T-helper 1 cell treated with Interleukin-12 subunit alpha and Interleukin-12 subunit beta and Interleukin-4 antibody, amounts not matched to agents 30 μg/mL and 1 μg/mL, for 36 hours (primary cell): ENCODE measurements around the gene LGALS3BP.
"Not testable (repeated sequence)": the region's sequence is repeated elsewhere in the genome, so short reads cannot be mapped to it uniquely, and the experiment has no call there.

ENCODE experiments used
- H3K27ac Mint-ChIP-seq: one replicate; pipeline ENCODE4 v1.8.0; 2021; ENCODE audit warnings: mild to moderate bottlenecking, mixed read lengths
- H3K27me3 Mint-ChIP-seq: one replicate; pipeline ENCODE4 v1.8.0; 2021; ENCODE audit warnings: low read depth, mixed read lengths
- H3K36me3 Mint-ChIP-seq: one replicate; pipeline ENCODE4 v1.8.0; 2021; ENCODE audit warnings: low read depth, mixed read lengths
- H3K4me1 Mint-ChIP-seq: one replicate; pipeline ENCODE4 v1.8.0; 2021; ENCODE audit warnings: low read depth, mixed read lengths
- H3K4me3 Mint-ChIP-seq: one replicate; pipeline ENCODE4 v1.8.0; 2021; ENCODE audit warnings: mild to moderate bottlenecking, moderate library complexity, mixed read lengths
- H3K9me3 Mint-ChIP-seq: one replicate; pipeline ENCODE4 v1.8.0; 2021; ENCODE audit warnings: mixed read lengths

Gene LGALS3BP

DNA sequence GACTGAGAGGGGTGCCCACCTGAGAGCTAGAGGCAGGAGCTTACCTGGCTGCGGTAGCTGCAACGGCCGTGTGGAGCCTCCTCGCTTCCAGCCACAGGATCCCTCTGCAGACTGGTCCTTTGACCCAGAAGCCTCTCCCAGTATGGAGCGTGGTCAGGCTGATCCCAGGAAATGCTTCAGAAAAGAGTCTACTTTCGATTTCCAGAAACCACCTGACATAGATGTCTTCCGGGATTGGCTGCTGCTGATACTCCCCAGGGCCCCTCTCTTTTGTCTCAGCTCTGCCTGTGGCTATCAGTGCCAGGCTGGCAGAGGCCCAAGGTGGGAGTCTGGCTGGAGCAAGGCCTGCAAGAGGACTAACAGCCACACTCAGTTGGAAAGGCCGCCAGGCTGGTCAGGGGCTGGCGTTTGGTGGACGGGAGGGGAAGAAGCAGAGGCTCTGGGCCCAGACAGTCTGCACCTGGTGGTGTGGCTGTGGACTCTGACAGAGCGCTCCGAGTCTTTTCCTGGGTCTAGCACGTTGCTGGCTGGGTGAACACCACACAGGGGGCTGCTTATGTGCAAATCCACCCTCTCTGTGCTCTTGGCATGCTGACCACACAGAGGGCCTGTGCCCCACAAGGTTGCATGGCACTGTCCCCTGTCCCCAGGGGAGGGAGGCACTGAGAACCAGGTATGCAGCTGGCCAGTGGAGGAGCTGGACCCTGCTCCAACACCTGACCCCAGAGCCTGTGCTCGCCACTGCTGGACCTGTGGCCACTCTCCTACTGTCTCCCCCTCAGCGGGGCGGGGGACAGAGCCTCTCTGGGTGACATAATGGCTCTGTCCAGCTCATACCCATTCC, at the start of gene LGALS3BP:
TSS of gene LGALS3BP (minus strand) at position 144 of the 844 bp plus-strand sequence. CDS start 2,732 bp downstream, outside the sequence.
- Mint-ChIP-seq H3K27me3 (no peaks in the 10 kb centered on the region), H3K36me3 (peaks cover 8% of the 10 kb centered on the region), H3K4me1 (peaks cover 15% of the 10 kb centered on the region), H3K27ac (peak within 1 kb of the TSS; percentile 68), H3K9me3 (no peaks in the 10 kb centered on the region), H3K4me3 (peak within 1 kb of the TSS; percentile 76)

GRCh38 chr17:79028496-79029326, 49.0 kb upstream of the LGALS3BP start:
- peaks cover 50% of the 10 kb centered on the region for H3K27me3 Mint-ChIP-seq
- H3K36me3 Mint-ChIP-seq, result no peaks in the 10 kb centered on the region
- no peaks in the 10 kb centered on the region for H3K9me3 Mint-ChIP-seq
- H3K4me3 Mint-ChIP-seq, result no peak overlapping the region
- peaks cover 3% of the 10 kb centered on the region for H3K4me1 Mint-ChIP-seq
- H3K27ac Mint-ChIP-seq, result no peak overlapping the region

DNA sequence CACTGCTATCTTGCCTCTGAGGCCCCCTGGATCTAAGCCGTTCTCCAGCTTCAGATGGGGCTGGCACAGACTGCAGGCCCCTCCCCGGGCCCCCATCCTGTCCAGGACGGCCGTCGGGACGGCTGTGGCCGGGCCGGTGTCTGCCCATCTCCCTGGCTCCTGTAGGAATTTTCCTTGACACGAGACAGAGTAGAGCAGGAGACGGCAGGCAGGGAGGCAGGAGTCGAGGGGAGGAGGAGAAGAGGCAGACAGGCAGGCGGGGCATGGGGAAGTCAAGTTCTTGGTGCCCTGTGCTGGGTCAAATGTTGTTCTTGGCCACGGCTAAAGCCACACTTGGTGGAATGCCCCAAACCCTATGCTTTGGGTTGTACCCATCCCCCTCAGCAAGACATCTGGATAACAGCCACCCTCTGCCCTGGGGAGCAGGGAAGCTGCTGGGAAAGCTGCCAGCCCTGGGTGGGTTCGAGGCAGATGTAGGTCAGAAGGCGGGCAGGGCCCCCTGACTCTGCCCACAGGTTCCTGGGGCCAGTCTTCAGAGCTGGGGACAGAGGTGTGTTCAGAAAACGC, 48.3 kb upstream of the LGALS3BP start:
- H3K27me3 Mint-ChIP-seq, result peaks cover 57% of the 10 kb centered on the region
- no peak overlapping the region for H3K27ac Mint-ChIP-seq
- H3K4me3 Mint-ChIP-seq, result no peak overlapping the region
- H3K4me1 Mint-ChIP-seq, result peaks cover 3% of the 10 kb centered on the region
- no peaks in the 10 kb centered on the region for H3K9me3 Mint-ChIP-seq
- H3K36me3 Mint-ChIP-seq, result no peaks in the 10 kb centered on the region

GRCh38 chr17:79027274-79027924, 47.7 kb upstream of the LGALS3BP start:
- Mint-ChIP-seq H3K27me3 (peaks cover 61% of the 10 kb centered on the region), H3K4me1 (peaks cover 3% of the 10 kb centered on the region), H3K36me3 (no peaks in the 10 kb centered on the region), H3K4me3 (no peak overlapping the region), H3K27ac (no peak overlapping the region), H3K9me3 (no peaks in the 10 kb centered on the region)

DNA sequence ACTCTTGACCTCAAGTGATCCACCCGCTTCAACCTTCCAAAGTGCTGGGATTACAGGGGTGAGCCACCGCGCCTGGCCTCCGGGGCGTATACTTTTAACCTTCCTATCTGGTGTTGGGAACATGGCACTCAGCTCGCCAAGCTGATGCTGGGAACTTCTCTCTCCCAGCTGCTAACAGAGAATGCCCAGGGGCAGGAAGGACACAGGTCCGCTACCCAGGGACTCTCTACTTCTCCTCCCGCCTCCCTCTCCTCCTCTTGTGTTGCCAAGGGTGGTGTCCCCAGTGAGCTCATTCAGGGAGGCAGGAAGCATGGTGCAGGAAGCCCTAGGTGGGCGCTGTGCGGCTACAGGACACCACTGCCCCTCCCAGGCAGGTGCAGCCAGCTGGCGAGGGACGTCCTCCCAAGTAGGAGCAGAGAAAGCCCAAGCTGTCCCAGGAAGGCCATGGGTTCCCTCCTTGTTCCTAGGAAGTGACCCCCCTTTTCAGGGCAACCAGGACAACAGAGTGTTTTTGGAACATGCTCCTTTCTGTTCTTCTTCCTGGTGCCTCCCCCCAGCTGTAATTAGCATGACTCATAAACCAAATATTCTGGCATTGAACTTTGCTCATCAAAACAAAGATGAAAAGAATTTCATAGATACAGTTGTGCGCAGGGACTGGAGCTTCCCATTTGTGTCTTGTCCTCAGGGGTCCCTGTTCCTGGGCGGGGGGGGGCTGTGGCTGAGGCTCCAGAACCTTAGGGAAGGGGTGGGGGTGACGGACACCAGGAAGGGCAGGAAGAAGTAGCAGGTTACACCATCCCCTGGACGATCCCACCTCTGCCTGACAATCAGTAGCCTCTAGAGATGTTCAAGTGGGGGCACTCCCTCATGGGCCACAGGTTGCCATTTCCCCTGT, 46.9 kb upstream of the LGALS3BP start:
- no peaks in the 10 kb centered on the region for H3K36me3 Mint-ChIP-seq
- no peaks in the 10 kb centered on the region for H3K9me3 Mint-ChIP-seq
- H3K27me3 Mint-ChIP-seq, result peaks cover 61% of the 10 kb centered on the region
- H3K4me3 Mint-ChIP-seq, result no peak overlapping the region
- peaks cover 3% of the 10 kb centered on the region for H3K4me1 Mint-ChIP-seq
- H3K27ac Mint-ChIP-seq, result no peak overlapping the region

DNA sequence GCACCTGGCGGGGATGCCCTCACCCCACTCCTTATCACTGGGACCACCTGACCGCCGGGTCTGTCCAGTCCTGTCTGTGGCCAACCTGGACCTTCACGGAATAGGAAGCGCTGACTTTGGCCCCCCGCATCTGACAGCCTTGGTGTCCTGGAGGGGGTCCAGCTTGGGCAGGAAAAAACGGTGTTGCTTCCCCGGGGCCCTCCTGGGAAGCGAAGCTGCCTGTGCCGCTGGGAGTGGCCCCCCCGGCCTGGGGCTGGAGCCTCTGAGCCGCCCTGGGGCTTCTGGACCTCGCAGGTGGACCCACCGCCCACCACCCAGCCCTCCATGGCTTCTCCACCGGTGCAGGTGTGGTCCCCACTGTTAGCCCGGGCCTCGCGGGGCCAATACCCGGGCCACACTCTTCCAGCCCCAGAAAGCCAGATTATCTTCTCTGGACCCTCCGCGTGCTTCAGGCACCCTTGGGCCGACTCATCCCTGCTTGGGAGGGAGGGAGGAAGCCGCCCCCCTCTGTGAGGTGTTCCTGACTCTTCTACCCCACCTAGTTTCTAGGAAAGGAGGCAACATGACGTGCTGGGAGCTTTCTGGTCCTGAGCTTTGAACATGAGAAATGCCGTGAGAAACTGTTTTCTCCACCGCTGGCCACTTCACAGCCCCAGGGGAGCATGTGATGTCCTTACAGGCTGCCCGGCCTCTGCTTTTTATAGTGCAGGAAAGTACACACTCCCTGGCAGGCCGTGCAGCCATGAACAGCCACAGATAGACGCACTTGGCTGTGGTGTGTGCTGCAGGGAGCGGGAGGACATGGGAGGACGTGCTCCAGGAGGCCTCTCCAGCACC, 45.4 kb upstream of the LGALS3BP start:
- Mint-ChIP-seq H3K4me1 (peaks cover 3% of the 10 kb centered on the region), H3K27ac (no peak overlapping the region), H3K27me3 (peaks cover 71% of the 10 kb centered on the region), H3K9me3 (no peaks in the 10 kb centered on the region), H3K4me3 (peak overlapping the region; percentile 31), H3K36me3 (no peaks in the 10 kb centered on the region)

- H3K9me3 Mint-ChIP-seq, result no peaks in the 10 kb centered on the region
- no peak within 1 kb of the TSS for H3K27ac Mint-ChIP-seq
These were observed 44.4 kb upstream of the LGALS3BP start, which contains the start of gene C1QTNF1 for GRCh38 chr17:79023886-79024771. Gene C1QTNF1, plus strand, starts transcription at chr17:79024169. Its CDS starts 19,800 bp downstream, at chr17:79043969.

DNA sequence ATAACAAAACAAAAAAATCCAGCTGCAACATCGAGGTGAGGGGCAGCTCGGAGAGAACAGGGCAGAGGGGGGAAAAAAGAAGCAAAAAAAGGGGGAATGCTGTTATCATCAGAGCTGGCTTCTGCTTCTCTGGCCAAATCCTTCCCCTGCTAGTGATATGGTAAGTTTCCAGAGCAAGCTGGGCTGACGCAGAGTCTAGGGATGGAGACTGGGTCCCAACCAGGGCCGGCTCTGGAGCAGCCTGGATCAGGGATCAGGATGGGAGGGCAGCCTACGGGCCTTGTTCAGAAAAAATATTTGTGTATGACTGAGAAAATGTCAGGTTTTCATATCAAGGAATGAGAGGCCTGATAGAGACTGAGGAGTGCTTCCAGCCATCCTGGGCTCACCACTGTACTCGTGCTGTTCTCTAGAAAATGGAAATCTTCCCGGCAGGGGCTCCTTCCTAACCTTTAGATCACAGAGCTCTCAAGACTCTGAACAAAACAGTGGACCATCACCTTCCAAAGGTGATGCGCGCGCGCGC, 43.5 kb upstream of the LGALS3BP start:
- peaks cover 3% of the 10 kb centered on the region for H3K4me1 Mint-ChIP-seq
- H3K27me3 Mint-ChIP-seq, result peaks cover 84% of the 10 kb centered on the region
- no peak overlapping the region for H3K4me3 Mint-ChIP-seq
- H3K36me3 Mint-ChIP-seq, result no peaks in the 10 kb centered on the region
- H3K9me3 Mint-ChIP-seq, result no peaks in the 10 kb centered on the region
- no peak overlapping the region for H3K27ac Mint-ChIP-seq

More at GRCh38 chr17:79023886-79024771, 44.4 kb upstream of the LGALS3BP start, which contains the start of gene C1QTNF1:
- H3K4me3 Mint-ChIP-seq, result peak within 1 kb of the TSS; percentile 79
- peaks cover 77% of the 10 kb centered on the region for H3K27me3 Mint-ChIP-seq
- peaks cover 3% of the 10 kb centered on the region for H3K4me1 Mint-ChIP-seq
- H3K36me3 Mint-ChIP-seq, result no peaks in the 10 kb centered on the region

- H3K36me3 Mint-ChIP-seq, result no peaks in the 10 kb centered on the region
- H3K27me3 Mint-ChIP-seq, result peaks cover 77% of the 10 kb centered on the region
These were observed 42.8 kb upstream of the LGALS3BP start for GRCh38 chr17:79022507-79022991.

GRCh38 chr17:79021929-79022328, 42.2 kb upstream of the LGALS3BP start:
- not testable (repeated sequence) for H3K27ac Mint-ChIP-seq, H3K4me3 Mint-ChIP-seq, H3K4me1 Mint-ChIP-seq, H3K9me3 Mint-ChIP-seq, H3K36me3 Mint-ChIP-seq
- H3K27me3 Mint-ChIP-seq, result peaks cover 75% of the 10 kb centered on the region

More at GRCh38 chr17:79022507-79022991, 42.8 kb upstream of the LGALS3BP start:
- peaks cover 3% of the 10 kb centered on the region for H3K4me1 Mint-ChIP-seq
- no peak overlapping the region for H3K27ac Mint-ChIP-seq
- H3K4me3 Mint-ChIP-seq, result no peak overlapping the region
- no peaks in the 10 kb centered on the region for H3K9me3 Mint-ChIP-seq

DNA sequence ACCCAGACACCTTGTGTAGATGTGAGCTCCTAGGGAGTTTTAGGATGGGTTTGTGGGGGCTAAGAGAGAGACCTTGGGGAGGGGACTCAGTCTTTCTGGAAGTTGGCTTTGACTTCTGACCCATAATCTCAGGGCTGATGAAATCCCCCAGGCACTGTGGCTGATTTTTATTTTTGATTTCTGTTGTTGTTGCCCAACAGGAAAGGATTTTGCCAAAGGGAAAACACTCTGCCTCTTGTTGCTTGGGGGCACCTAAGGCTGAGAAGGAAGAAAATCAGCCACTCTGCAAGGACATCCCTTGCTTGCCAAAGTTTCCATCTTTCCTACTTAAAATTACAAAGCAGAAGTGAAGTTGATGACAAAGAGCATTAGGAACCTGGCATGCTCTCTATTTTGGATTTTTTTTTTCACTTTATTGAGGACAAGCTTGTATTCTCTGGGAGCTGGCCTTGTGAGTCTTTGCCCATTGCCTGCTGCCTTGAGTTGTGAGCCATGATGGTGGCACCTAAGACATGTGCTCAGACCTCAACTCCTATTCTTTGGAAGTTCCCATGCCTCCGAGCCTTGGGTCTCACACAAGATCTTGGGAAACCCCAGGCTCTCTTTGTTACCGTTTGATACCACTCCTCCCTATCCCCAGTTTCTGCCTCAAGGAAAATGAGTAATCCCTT, 41.0 kb upstream of the LGALS3BP start:
- no peak overlapping the region for H3K4me3 Mint-ChIP-seq
- H3K27me3 Mint-ChIP-seq, result peaks cover 72% of the 10 kb centered on the region
- no peak overlapping the region for H3K27ac Mint-ChIP-seq
- peaks cover under 1% of the 10 kb centered on the region for H3K9me3 Mint-ChIP-seq
- peaks cover 3% of the 10 kb centered on the region for H3K4me1 Mint-ChIP-seq
- no peaks in the 10 kb centered on the region for H3K36me3 Mint-ChIP-seq
